GM23248 (cell line): ENCODE data around the gene MTCL3.

ENCODE experiments used
- EZH2 ChIP-seq: fragments of 200-600 bp; sonication (generic); IDR thresholded peaks from 2 replicates; pipeline ENCODE4 v1.6.1; 2018; ENCODE audit warnings: antibody characterized with exemption, mild to moderate bottlenecking; ENCODE audit not compliant: insufficient read depth, poor library complexity, severe bottlenecking
- EZH2phosphoT487 ChIP-seq: fragments of 200-600 bp; sonication (generic); IDR thresholded peaks from 2 replicates; pipeline ENCODE4 v1.6.1; 2018; ENCODE audit warnings: antibody characterized with exemption, moderate library complexity, mild to moderate bottlenecking, low read depth; ENCODE audit not compliant: insufficient read depth

GRCh38 chr6:127538750-127539264 is 19.7 kb upstream of the MTCL3 start:
- TF ChIP-seq EZH2 (no peak), EZH2phosphoT487 (no peak)
